Measurements from ENCODE around the gene GALM.

GRCh38 chr2:38672445-38673391, 6.8 kb downstream of the GALM start:
- TF ChIP-seq CTCF (IDR thresholded peaks at IDR 0.05; ENCODE audit: insufficient read depth, low read length, poor library complexity, severe bottlenecking) (no peak), EZH2phosphoT487 (conservative IDR thresholded peaks at IDR 0.05; ENCODE audit: low read length) (no peak)

Data from SU-DHL-6 (cell line).